Measurements from ENCODE around the gene INPP1.

GRCh38 chr2:190387422-190387821 is 44.0 kb downstream of the INPP1 start:
- TF ChIP-seq CTCF (conservative IDR thresholded peaks at IDR 0.05) (no peak), ZFX (IDR thresholded peaks at IDR 0.05) (no peak)

Data from C4-2B (cell line).